ENCODE measurements around the gene MMP1.

DNA sequence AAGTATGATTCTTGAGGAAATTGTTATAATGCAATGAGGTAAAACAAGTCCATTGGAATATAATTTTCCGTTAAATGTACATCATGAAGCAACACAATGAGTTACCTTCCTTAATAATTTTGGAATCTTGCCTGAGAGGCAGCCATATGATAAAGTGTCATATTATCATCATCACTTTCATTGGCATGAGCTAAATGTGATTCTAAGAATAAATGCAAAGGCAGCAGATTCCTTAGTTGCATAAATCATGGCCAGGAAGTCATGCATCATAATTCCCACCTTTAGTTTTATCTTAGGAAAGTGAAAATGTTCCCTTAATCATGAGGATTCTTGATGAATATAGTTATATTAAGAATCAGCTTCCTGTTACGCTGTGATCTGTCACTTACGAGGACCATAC, 14.2 kb upstream of the MMP1 start:
- TF ChIP-seq TCF12 (IDR thresholded peaks at IDR 0.05; ENCODE audit: low read depth) (no peak), ZBTB7A (IDR thresholded peaks at IDR 0.05; ENCODE audit: low read depth) (no peak), FOXM1 (IDR thresholded peaks at IDR 0.05; ENCODE audit: borderline replicate concordance, low read depth) (no peak), CREB1 (IDR thresholded peaks at IDR 0.05; ENCODE audit: low read depth) (no peak), TEAD4 (IDR thresholded peaks at IDR 0.05) (no peak)
- TF ChIP-seq, protein P1, sequence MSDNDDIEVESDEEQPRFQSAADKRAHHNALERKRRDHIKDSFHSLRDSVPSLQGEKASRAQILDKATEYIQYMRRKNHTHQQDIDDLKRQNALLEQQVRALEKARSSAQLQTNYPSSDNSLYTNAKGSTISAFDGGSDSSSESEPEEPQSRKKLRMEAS (IDR thresholded peaks at IDR 0.05), result no peak
- TF ChIP-seq, protein P2, sequence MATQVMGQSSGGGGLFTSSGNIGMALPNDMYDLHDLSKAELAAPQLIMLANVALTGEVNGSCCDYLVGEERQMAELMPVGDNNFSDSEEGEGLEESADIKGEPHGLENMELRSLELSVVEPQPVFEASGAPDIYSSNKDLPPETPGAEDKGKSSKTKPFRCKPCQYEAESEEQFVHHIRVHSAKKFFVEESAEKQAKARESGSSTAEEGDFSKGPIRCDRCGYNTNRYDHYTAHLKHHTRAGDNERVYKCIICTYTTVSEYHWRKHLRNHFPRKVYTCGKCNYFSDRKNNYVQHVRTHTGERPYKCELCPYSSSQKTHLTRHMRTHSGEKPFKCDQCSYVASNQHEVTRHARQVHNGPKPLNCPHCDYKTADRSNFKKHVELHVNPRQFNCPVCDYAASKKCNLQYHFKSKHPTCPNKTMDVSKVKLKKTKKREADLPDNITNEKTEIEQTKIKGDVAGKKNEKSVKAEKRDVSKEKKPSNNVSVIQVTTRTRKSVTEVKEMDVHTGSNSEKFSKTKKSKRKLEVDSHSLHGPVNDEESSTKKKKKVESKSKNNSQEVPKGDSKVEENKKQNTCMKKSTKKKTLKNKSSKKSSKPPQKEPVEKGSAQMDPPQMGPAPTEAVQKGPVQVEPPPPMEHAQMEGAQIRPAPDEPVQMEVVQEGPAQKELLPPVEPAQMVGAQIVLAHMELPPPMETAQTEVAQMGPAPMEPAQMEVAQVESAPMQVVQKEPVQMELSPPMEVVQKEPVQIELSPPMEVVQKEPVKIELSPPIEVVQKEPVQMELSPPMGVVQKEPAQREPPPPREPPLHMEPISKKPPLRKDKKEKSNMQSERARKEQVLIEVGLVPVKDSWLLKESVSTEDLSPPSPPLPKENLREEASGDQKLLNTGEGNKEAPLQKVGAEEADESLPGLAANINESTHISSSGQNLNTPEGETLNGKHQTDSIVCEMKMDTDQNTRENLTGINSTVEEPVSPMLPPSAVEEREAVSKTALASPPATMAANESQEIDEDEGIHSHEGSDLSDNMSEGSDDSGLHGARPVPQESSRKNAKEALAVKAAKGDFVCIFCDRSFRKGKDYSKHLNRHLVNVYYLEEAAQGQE (IDR thresholded peaks at IDR 0.05; ENCODE audit: low read depth), result no peak
